SK-N-MC (cell line): Measurements from ENCODE around the gene CDNF.

Experiments used
- EZH2 ChIP-seq: fragments of 200-600 bp; sonication (generic); IDR thresholded peaks from one replicate; pipeline ENCODE4 v1.6.1; 2017; ENCODE audit warnings: antibody characterized with exemption
- POLR2AphosphoS5 ChIP-seq: IDR thresholded peaks from 2 replicates; pipeline ENCODE4 v1.6.1; 2012; ENCODE audit warnings: mild to moderate bottlenecking, low read depth, low read length, borderline replicate concordance

DNA sequence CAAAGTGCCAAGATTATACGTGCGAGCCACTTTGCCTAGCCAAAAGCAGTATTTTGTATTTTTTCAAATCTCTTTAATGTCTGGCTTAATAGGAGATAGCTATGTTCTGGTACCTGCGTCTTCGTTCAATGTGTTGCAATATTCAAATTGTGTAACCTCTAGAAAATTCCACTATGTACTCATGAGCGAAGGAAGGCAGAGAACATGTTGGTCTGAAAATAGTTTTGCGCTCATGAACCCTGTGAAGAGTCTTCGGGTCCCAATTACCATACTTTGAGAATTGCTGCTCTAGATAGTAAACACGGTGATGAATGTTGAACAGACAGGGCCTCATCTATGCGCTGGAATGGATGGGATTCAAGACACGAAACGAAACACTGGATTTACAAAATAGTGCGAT, 38.1 kb upstream of the CDNF start:
- TF ChIP-seq POLR2AphosphoS5 = no peak
- TF ChIP-seq EZH2 = no peak
